Stimulated activated CD4-positive, alpha-beta T cell treated with anti-CD3 and anti-CD28 coated beads, Interleukin-2, amount 100 ng/mL, for 4 hours (primary cell): ENCODE data around the gene BBX.

Experiments
- DNase-seq: peaks from one replicate; pipeline ENCODE4 v3.0.0-alpha.2; 2020; ENCODE audit warnings: low read depth

Gene BBX

DNA sequence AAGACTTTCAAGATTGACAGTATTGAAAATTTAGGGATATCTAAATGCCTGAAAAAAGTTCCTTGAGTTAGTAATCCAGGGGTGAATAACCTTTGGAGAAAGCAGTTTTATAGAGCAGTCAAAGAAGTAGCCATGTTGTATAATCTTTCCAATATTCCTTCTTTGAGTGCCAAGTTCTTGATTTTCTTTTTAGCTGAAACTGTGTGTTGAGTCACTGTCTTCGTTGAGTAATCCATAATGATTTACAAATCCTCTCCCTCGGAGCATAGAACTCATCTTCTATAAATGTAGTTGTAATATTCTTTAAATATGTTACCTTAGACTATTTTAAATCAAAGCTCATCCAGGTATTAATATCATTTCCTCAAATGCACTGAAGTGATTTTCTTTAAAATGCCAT lies 135.2 kb downstream of the BBX start:
- no peak for DNase-seq

DNA sequence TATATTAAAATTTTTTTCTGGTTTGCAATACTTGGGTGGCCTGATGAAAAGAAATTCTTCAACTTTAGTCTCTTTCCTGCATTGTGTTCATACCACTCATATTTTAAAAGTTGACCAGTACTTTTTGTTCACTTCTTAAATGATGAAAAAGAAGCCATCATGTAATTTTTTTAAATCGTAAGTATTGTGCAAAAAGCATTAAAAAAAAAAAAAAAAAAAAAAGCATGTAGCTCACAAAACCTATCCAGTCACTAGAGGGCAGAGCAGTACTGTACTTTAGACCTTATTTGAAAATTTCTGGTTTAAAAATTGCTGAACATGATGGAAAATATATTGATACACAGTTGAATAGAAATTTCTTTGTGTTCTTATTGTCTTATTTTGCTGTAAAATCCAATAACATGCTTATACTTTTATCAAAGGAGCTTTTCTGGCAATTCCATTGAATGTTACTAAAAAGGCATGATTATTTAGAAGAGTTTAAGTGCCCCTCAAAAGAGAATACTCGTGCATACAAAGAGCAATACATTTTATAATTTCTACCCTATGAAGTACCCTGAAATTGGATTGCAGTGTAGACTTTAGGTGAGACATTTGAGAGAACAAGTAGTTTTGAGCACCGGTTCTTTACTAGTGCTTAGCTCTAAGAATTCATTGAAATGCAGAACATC lies 137.7 kb downstream of the BBX start:
- DNase-seq: no peak

DNA sequence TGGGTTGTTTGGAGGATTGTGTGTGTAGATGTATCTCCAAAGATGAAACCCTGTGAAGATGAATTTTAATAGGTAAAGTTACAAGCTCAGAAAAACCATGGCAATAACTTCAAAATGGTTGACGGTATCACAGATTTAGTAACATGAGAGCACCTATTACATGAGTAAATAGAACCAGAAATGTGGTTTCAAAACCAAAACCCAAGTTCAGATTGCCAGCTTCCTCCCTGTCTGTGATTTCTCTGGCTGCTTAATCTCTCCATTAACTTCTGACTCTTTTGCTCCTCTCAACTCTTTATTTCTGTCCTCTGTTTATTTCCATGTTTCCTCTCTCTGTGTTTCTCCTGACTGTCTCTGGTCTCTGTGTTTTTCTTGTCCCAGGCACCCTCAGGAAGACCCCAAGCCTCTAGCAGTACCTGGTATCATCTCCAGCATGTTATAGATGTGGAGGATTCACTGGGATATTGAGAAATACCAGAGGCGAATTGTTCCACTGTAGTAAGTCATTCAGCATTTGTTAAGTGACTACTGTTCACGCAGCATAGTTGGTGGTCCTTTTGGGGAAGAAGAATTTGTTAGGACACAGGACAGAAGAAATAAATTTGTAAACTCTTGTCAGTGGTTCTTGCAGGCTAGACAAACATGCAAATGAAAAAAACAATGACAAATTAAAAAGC lies 138.8 kb downstream of the BBX start:
- no peak for DNase-seq

DNA sequence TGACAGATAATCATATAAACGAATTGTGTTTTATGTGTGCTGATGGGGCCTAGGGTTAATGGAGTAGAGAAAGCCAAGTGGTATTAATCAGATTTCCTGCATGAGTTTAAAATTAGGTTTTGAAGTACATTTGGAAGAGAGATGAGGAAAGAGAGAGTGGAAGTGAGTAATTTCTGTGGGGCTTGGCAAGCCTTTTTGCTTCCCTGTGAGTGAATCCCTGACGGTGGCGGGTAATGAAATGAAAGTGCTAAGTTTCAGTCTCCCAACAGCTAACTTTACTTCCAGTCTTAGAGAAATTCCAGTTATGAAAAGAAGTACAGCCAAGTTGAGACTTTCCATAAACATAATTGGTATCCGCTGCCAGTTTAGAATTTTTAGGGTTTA lies 139.4 kb downstream of the BBX start:
- no peak for DNase-seq

DNA sequence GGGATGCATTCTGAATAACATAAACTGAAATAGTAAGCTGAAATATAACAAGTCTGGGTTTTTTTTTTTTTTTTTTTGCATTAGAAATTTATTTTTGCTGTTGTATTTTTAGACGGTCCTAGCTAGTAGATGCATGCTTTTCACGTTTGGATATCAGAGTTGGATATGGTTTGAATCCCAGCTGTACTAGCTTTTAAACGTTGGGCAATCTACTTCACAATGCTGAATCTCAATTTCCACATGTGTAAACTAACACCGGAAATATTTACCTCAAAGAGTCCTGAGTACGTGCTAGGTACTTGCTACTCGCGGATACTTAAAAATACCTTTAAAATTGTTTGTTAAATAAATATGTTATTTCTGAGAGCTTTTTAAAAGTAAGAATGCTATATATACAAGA lies 139.8 kb downstream of the BBX start:
- no peak for DNase-seq

DNA sequence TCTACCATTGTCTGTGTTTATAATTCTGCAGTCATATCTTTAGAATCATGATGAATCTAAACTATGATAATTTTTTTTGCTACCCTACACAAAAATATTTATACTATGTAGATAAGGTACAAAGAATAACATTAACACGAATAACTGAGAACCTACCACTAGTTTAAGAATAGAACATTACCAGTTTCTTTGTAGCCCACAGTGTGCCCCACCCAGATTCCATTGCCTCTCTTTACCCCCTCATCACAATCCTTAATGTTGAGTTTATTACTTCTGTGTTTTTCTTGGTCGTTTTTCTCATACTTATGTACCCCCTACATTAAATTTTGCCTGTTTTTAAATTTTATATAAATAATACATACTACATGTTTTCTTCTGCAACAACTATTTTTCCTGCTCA lies 140.5 kb downstream of the BBX start:
- DNase-seq: no peak

DNA sequence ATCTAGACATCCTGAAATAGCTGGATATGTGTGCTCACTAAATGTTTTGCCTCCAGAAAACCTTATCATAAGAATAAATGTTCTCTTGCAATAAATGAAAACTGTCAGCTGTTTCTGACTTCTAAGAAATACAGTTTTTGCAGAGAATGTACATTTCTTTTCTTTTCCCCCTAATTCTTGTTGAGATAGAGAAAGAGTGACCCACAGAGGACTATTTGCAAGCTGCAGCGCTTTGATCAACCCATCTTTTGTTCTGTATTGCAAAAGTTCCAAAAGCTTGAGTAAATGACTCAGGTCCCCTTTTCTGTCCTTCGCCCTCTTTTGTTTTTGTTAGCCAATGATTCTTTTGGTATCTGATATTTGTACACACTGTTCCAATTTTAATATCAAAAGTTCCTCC lies 141.9 kb downstream of the BBX start:
- DNase-seq: no peak

DNA sequence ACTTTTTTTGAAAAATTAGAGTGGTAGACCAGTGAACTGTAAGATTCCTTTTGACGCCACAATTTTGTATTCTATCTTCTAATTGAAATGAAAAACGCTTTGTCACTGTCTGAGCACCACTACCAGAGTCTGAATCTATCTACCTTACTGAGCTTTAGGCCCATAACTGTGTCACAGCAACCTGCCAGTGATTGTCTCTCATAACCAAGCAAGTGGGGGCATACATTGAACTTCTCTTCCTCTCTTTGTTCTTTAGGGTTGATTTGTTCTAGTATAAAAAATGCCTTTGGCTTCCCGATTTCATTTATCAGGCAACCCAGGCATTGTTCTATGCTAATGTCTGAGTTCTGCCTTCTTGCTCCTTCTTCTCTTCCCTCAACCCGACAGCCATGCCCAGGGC lies 142.6 kb downstream of the BBX start:
- no peak for DNase-seq

DNA sequence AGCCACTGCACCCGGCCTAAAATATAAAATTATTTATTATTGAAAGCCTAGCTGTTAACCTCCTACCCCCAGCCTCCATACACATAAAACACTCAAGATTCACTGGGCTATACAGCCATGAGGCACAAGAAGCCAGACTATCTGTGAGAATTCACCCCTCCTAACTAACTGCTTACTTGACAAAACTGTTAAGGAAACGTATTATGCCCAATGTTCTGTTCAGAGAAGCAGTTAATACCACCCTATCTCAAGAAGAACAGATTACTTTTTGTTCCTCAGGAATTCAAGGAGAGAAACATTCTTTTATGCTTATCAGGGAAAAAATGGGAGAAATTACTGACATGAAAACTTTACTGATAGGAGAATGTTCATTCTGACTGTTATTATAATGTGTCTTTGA lies 144.1 kb downstream of the BBX start:
- DNase-seq: no peak

DNA sequence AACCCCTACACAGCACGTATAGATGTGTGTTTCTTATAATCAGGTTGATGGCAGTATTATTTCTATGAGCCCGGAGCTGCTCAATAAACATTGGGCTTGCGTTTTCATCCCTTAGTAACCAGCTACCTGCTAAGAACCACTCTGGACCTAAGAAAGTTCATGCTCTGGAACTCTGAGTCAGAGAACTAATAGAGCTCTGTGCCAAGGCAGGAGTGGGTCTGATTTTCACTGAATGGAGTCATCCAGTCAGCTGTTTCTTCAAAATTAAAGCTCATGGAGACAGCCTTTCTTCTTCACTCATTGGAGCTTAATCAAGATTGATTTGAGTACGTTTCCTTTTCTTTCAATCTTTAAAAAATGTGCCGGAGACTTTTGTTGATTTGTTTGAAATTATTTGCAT lies 145.7 kb downstream of the BBX start:
- no peak for DNase-seq

DNA sequence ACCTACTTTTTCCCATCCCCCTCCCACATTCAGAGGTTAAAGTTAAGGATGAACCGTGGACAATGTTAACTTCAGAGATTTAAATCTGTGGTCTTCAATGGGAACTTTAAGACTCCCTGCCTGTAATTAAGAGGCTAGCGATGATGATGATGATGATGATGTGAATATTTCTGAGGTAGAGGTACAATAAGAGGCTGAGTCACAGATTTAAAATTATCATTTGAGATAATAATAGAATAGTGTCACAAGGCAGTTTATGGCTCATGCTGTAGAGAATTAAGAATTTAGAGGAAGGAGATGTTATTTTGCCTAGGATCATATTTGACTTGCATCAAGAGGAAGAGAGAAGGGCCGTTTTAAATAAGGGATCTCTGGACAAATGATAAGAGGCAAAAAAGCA lies 146.2 kb downstream of the BBX start:
- DNase-seq: no peak

DNA sequence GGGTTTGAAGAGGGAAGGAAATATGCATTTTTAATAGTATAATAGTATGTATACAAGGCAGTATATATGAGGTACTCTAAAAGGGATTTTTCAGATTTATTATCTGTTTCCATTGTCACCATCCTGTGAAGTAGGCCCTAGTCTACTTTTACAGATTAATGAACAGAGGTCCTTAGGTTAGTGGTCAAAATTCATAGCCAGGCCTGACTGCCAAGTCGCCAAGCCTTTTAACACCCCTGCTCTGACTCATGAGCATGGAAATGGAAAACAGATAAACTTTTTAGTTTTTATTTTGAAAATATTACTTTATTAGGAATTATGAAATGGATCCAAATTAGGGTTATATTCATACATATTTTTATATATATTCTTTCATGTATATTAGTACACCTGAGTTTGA lies 146.9 kb downstream of the BBX start:
- DNase-seq: no peak

DNA sequence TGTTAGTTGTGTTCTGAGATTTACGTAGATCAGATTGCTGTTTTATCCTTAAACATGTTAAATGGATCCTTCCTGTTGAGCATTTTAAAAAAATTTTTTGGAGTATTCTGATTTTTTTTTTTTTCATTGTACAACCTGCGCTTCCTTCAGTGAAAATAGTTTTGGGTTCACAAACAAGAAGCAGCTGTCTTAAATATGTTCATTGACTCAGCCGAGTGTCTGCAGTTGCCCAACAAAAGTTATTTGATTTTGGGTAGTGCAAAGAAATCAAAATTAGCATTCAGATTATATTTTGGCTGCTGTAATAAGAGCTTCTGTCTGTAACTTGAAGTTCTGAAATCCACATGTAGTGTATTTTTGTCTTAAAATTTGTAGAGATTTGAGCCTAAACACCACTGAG lies 148.2 kb downstream of the BBX start:
- DNase-seq: no peak

DNA sequence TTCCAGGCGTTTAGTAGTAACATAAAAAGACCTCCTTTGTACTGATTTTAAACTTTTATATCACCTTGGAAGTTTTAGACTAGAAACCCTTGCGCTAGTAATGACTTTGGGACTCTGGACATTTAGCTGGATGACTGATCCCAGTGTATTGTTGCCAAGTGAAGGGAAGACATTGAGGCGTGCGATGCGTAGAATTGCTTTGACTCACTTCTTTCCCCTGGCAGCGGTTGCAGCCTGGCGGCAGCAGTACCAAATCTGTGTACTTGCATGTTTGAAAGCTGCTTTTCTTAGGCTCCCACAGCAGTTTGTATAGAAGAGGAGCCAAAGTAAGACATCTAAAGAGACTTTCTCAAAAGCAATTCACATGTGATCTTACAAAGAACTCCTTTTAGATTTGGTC lies 151.6 kb downstream of the BBX start:
- no peak for DNase-seq

DNA sequence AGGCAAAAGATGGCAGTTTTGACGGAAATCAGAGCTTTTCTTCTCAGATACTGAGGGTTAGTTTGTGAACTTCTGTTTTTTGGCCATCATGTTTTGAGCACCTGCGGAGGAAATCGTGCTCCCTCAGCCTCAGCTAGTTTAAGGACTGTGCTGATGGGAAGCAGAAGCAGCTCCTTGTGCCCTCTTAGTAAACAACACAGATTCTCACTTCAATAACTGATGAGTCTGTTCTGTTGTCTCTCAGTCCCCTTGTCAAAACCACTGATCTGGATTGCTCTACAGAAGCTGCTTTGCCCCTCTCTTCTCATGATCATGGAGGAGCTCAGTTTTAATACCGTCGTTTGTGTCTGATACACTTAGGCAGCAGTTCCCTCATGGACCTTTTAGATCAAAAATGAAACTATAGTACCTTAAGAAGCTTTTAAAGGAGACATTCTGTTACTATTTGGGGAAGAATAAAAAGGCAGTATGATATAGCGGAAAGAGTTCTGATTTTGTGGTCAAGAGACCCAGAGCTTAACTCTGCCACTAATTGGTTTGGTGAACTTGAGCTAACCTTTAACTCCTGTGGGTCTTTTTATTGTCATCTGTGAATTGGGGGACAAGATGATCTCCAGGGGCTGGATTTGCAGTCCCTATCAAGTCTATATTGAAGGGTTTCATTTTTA lies 152.6 kb downstream of the BBX start:
- DNase-seq: no peak

DNA sequence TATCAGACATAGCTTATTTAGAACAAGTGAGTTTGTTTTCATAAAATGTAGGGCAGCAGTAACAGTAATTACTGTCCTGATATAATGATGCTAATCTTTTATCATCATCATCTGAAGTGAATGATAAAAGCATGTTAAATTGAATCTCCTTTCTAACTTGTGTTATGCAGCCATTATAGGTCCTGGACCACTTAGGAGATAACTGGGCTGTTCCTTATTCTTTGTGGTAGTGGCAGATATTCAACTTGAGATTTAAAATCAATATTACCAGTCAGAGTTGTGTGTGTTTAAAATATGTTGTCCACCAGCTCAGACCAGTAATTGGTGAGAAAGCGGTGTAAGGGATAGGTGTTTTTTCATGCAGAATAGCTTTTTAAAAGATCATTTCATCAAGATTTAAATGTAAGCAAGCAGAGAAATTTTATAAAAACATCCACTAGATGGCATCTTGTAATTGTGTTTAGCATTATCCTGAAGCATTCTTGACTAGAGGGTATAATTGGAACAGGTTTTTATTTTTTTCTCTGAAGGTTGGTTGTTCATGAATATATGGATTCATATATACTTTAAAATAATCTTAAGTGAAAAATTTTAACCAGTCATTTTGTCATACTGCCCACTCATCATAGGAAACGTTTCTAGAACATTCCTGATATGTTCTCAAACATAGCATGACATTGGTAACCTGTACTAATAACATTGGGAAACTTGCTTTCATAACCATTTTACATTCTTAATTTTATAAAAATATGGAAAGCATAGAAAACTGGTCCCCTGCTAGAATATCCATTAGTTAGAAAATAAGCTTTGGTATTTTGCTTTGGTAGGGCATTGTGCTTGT lies 153.9 kb downstream of the BBX start:
- no peak for DNase-seq

DNA sequence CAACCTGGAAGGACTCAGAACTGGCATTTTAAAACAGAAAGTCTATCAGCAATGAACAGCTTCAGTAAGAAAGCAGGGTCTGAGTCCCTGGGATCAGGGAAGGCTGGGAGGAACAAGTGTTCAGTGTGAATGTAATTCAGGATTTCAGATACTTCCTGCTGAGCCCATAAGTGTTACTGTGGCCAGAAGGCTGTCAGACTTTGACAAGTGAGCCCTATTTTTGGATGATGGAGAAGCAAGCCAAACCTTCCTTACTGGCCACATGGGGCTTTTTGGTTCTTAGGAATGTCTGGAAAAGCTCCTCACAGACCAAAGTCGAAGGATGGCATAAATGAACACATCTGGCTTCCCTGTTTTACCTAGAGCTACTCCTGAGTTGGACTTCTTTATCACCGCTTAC lies 157.2 kb downstream of the BBX start:
- no peak for DNase-seq

DNA sequence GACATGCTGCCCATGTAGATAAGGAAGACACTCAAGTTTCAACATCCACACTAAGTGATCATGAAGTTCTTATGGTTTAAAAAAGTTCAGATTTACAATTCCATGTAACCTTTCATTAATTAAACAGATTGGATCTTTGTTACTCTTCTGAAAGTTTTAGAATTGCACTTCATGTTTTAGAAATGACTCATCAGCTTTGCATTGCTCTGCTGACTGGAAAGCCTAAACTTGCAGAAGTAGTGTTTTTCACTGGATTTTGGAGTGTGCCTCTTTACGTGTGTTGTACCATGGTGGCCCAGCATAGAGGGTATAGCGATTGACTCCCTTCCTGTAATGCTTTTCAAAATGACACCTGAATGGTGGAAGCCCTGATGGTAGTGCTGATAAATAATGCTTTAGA lies 157.9 kb downstream of the BBX start:
- no peak for DNase-seq

DNA sequence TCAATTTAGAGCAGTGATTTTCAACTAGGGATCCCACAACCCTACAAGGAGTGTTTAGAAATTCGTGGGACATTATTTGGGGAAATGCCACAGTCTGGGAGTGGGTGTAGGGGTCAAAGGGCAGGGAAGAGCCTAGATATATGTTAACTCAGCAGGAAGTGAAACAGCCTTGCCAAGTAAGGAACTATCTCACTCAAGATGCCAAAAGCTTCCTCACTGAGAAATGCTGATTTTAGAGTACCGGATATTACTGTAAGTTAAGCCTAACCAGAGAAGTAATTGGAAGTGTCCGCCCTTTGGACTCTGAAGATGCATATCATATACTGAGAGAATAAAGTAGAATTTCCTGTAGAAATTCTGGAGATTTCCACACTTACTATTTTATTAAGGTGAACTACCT lies 158.6 kb downstream of the BBX start:
- DNase-seq: no peak

DNA sequence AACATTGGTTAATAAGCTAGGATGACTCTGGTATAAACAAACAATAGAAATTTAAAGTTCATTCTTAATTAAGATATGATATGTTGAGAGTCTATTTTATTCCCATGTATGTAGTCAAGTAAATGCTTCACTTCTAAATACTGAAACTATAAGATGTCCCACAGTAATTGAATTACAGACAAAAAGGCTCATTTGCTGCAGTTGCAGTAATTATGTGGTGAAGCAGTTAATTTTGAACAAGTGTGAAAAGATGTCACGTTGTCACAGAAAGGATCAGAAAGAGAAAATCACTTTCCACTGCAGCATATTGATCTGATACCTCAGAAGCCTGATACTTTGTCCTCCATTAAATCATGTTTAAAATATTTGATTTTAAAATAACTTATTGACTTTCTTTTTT lies 159.8 kb downstream of the BBX start:
- DNase-seq: no peak

DNA sequence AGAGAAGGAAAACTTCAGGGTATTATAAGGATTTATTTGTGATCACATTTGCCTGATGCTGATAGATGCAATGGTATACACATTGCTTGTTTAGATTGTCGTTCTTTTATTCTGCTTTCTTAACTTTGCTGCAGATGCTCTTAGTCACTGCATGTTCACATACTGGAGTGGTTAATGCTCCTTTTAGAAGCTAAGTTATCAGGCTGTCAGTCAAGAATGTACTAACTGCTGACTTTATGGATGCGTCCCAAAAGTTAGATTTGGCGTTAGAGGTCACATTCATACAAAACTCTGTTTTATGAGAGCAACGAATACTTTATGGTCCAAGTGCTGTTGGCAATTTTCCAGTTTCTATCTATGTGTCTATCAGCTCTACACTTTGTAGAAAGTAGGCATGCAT lies 160.7 kb downstream of the BBX start:
- DNase-seq: no peak

DNA sequence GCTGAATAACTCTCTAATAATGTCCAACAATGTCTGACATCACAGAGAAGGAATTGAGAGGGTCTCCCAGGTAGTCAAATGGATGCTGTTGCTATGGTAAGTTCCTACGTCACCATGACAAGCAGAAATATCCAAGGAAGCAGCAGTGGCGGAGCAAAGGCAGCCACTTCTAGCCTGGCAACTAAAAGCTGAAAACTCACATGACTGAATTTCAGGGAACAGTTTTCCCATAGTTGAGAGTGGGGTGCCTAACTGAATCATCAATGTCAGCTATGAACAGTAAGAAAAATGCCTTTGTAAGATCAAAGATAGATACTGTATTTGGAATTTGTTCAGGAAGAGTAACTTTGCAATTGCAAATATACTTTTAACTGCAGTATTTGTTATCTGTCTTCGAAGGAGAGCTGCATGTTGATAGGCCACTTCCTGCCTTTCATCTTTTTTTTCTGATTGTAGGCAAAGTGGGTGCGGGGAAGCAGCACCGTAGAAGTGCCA lies 161.7 kb downstream of the BBX start:
- no peak for DNase-seq

DNA sequence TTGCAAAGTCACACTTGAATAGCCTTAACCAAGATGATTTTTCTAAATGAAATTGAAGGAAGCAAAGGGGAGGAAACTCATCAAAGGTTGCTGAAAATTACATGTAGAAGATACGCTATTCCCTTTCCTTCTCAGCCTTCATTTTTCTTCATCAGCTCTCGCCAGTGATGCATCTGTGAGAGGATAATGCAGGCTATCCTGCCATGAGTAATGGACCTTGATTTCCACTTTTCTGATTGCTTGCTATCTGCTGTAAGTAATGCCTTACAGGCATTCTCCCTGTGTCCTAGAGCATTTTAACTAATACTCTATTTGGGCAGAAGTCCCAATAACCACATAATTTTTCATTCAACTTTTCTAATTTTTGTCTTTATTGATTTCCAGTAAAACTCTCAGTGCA lies 162.6 kb downstream of the BBX start:
- no peak for DNase-seq
